GM21528 (cell line): ENCODE data around the gene TTI1.
"Not testable (repeated sequence)": the region's sequence is repeated elsewhere in the genome, so short reads cannot be mapped to it uniquely, and the experiment has no call there.

ENCODE experiments used
- ATAC-seq: cut with Tn5 transposase; IDR thresholded peaks from one replicate; pipeline ENCODE4 v1.9.1; 2021; ENCODE audit warnings: mild to moderate bottlenecking, moderate library complexity; ENCODE audit not compliant: unreplicated experiment, low FRiP score

Gene TTI1

GRCh38 chr20:37971561-37972127, 61.6 kb downstream of the TTI1 start:
- ATAC-seq, result no peak

GRCh38 chr20:37970856-37971245, 62.4 kb downstream of the TTI1 start:
- no peak for ATAC-seq

- no peak for ATAC-seq
These were observed 63.1 kb downstream of the TTI1 start for GRCh38 chr20:37969949-37970855.

- no peak for ATAC-seq
These were observed 64.3 kb downstream of the TTI1 start for GRCh38 chr20:37968841-37969401.

GRCh38 chr20:37963483-37963882, 69.8 kb downstream of the TTI1 start:
- ATAC-seq, result not testable (repeated sequence)

- no peak for ATAC-seq
These were observed 72.2 kb downstream of the TTI1 start for GRCh38 chr20:37961066-37961465.

GRCh38 chr20:37958856-37959520, 74.3 kb downstream of the TTI1 start:
- no peak for ATAC-seq

GRCh38 chr20:37956107-37956585, 77.1 kb downstream of the TTI1 start:
- ATAC-seq, result no peak

- no peak for ATAC-seq
These were observed 77.7 kb downstream of the TTI1 start for GRCh38 chr20:37955511-37955910.

- ATAC-seq, result no peak
These were observed 78.6 kb downstream of the TTI1 start for GRCh38 chr20:37954626-37955025.

GRCh38 chr20:37954190-37954589, 79.1 kb downstream of the TTI1 start:
- no peak for ATAC-seq

- no peak for ATAC-seq
These were observed 84.3 kb downstream of the TTI1 start for GRCh38 chr20:37948956-37949355.

GRCh38 chr20:37947943-37948342, 85.3 kb downstream of the TTI1 start:
- ATAC-seq, result no peak

GRCh38 chr20:37946946-37947345, 86.3 kb downstream of the TTI1 start:
- no peak for ATAC-seq

GRCh38 chr20:37945091-37945547, 88.1 kb downstream of the TTI1 start:
- no peak for ATAC-seq

- ATAC-seq, result no peak
These were observed 88.7 kb downstream of the TTI1 start for GRCh38 chr20:37944456-37944981.

GRCh38 chr20:37943501-37944455, 89.5 kb downstream of the TTI1 start:
- no peak for ATAC-seq

- no peak for ATAC-seq
These were observed 90.2 kb downstream of the TTI1 start for GRCh38 chr20:37943033-37943432.

- no peak for ATAC-seq
These were observed 91.3 kb downstream of the TTI1 start for GRCh38 chr20:37941992-37942391.

- ATAC-seq, result no peak
These were observed 91.9 kb downstream of the TTI1 start for GRCh38 chr20:37941332-37941731.
